PC-9 (cell line): ENCODE data around the gene IGFBP7.

Experiments used
- EZH2 ChIP-seq: fragments of 200-600 bp; sonication (generic); IDR thresholded peaks from 2 replicates; pipeline ENCODE4 v1.8.0; 2017; ENCODE audit warnings: antibody characterized with exemption, low read depth
- TF ChIP-seq, protein P1 (sequence below): fragments of 200-600 bp; sonication (generic); conservative IDR thresholded peaks from 2 replicates; pipeline ENCODE4 v1.6.1; 2017; ENCODE audit warnings: mixed run types, antibody characterized with exemption, mild to moderate bottlenecking, moderate library complexity

DNA sequence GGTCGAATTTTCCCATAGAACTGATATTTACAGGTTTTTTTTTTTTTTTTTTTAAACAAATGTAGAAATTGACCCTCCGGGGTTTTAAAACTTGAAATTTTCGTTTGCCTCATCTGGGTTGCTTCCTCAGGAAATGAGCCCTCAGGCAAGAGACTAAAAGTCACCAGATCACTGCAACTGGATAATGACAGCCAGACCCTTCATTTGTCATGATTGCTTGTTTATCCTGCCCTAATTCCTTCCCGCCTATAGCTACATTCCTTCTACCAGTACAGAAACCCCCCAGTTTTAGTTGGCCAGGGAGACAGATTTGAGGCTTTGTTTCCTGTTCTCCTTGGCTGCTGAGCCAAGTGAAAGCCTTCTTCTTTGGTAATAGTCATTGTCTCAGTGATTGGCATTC, 44.0 kb upstream of the IGFBP7 start:
- TF ChIP-seq, protein P1, sequence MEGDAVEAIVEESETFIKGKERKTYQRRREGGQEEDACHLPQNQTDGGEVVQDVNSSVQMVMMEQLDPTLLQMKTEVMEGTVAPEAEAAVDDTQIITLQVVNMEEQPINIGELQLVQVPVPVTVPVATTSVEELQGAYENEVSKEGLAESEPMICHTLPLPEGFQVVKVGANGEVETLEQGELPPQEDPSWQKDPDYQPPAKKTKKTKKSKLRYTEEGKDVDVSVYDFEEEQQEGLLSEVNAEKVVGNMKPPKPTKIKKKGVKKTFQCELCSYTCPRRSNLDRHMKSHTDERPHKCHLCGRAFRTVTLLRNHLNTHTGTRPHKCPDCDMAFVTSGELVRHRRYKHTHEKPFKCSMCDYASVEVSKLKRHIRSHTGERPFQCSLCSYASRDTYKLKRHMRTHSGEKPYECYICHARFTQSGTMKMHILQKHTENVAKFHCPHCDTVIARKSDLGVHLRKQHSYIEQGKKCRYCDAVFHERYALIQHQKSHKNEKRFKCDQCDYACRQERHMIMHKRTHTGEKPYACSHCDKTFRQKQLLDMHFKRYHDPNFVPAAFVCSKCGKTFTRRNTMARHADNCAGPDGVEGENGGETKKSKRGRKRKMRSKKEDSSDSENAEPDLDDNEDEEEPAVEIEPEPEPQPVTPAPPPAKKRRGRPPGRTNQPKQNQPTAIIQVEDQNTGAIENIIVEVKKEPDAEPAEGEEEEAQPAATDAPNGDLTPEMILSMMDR = no peak
- no peak for TF ChIP-seq EZH2
